ENCODE results near the gene MAGI1. TPM values are rescaled to one million over a fixed set of nuclear protein-coding genes. Genes with fewer than 3 reads are reported as not detected.

The MAGI1 gene
- polyA plus RNA-seq, 2 donors: 6.0 to 10.6 TPM

GRCh38 chr3:65493371-65493882, 545.3 kb downstream of the MAGI1 start:
- no peaks in the 10 kb centered on the region for H3K4me1 ChIP-seq (ENCODE audit: control insufficient read depth in 2 of 2, insufficient read depth in 2 of 2, low read length in 1 of 2)
- 81 to 82% methylated on average over 8 of the region's 8 CpGs for WGBS, 2 donors
- no peaks in the 10 kb centered on the region for H3K9me3 ChIP-seq (ENCODE audit: control insufficient read depth in 2 of 2, insufficient read depth in 1 of 2, low read depth in 1 of 2, low read length in 1 of 2)
- H3K27ac ChIP-seq (ENCODE audit: low read depth in 2 of 2, low read length in 1 of 2): peak overlapping the region in 1 of 2 donors; percentile 57
- peak overlapping the region in 1 of 2 donors; percentile 22 for H3K4me3 ChIP-seq (ENCODE audit: low read depth in 1 of 2, low read length in 2 of 2)
- no peaks in the 10 kb centered on the region for H3K27me3 ChIP-seq (ENCODE audit: control insufficient read depth in 1 of 2, insufficient read depth in 2 of 2, low read length in 2 of 2)
- H3K36me3 ChIP-seq (ENCODE audit: control insufficient read depth in 2 of 2, insufficient read depth in 2 of 2, low read length in 1 of 2): no peaks in the 10 kb centered on the region

GRCh38 chr3:65492249-65492648, 546.5 kb downstream of the MAGI1 start:
- H3K4me3 ChIP-seq (ENCODE audit: low read depth in 1 of 2, low read length in 2 of 2): no peak overlapping the region
- WGBS, 2 donors: 83 to 84% methylated on average over 2 of the region's 2 CpGs
- no peaks in the 10 kb centered on the region for H3K4me1 ChIP-seq (ENCODE audit: control insufficient read depth in 2 of 2, insufficient read depth in 2 of 2, low read length in 1 of 2)
- no peaks in the 10 kb centered on the region for H3K9me3 ChIP-seq (ENCODE audit: control insufficient read depth in 2 of 2, insufficient read depth in 1 of 2, low read depth in 1 of 2, low read length in 1 of 2)
- no peaks in the 10 kb centered on the region for H3K27me3 ChIP-seq (ENCODE audit: control insufficient read depth in 1 of 2, insufficient read depth in 2 of 2, low read length in 2 of 2)
- H3K27ac ChIP-seq (ENCODE audit: low read depth in 2 of 2, low read length in 1 of 2): no peak overlapping the region
- H3K36me3 ChIP-seq (ENCODE audit: control insufficient read depth in 2 of 2, insufficient read depth in 2 of 2, low read length in 1 of 2): no peaks in the 10 kb centered on the region

GRCh38 chr3:65490114-65490513, 548.6 kb downstream of the MAGI1 start:
- 91 to 97% methylated on average over 3 of the region's 3 CpGs for WGBS, 2 donors
- Histone ChIP-seq H3K27me3 (ENCODE audit: control insufficient read depth in 1 of 2, insufficient read depth in 2 of 2, low read length in 2 of 2) (no peaks in the 10 kb centered on the region), H3K4me3 (ENCODE audit: low read depth in 1 of 2, low read length in 2 of 2) (no peak overlapping the region), H3K36me3 (ENCODE audit: control insufficient read depth in 2 of 2, insufficient read depth in 2 of 2, low read length in 1 of 2) (no peaks in the 10 kb centered on the region), H3K27ac (ENCODE audit: low read depth in 2 of 2, low read length in 1 of 2) (no peak overlapping the region), H3K4me1 (ENCODE audit: control insufficient read depth in 2 of 2, insufficient read depth in 2 of 2, low read length in 1 of 2) (no peaks in the 10 kb centered on the region), H3K9me3 (ENCODE audit: control insufficient read depth in 2 of 2, insufficient read depth in 1 of 2, low read depth in 1 of 2, low read length in 1 of 2) (no peaks in the 10 kb centered on the region)

- 93% methylated on average over 2 of the region's 2 CpGs for WGBS, 2 donors
- H3K4me3 ChIP-seq (ENCODE audit: low read depth in 1 of 2, low read length in 2 of 2): no peak overlapping the region
- no peaks in the 10 kb centered on the region for H3K9me3 ChIP-seq (ENCODE audit: control insufficient read depth in 2 of 2, insufficient read depth in 1 of 2, low read depth in 1 of 2, low read length in 1 of 2)
- H3K27me3 ChIP-seq (ENCODE audit: control insufficient read depth in 1 of 2, insufficient read depth in 2 of 2, low read length in 2 of 2): no peaks in the 10 kb centered on the region
- H3K36me3 ChIP-seq (ENCODE audit: control insufficient read depth in 2 of 2, insufficient read depth in 2 of 2, low read length in 1 of 2): no peaks in the 10 kb centered on the region
- H3K27ac ChIP-seq (ENCODE audit: low read depth in 2 of 2, low read length in 1 of 2): no peak overlapping the region
- peaks cover 0 to 3% of the 10 kb centered on the region in 2 donors for H3K4me1 ChIP-seq (ENCODE audit: control insufficient read depth in 2 of 2, insufficient read depth in 2 of 2, low read length in 1 of 2)
These were observed 549.5 kb downstream of the MAGI1 start for GRCh38 chr3:65489253-65489652.

- H3K4me1 ChIP-seq (ENCODE audit: control insufficient read depth in 2 of 2, insufficient read depth in 2 of 2, low read length in 1 of 2): peaks cover 2 to 6% of the 10 kb centered on the region in 2 donors
- 54 to 57% methylated on average over 3 of the region's 3 CpGs for WGBS, 2 donors
- H3K4me3 ChIP-seq (ENCODE audit: low read depth in 1 of 2, low read length in 2 of 2): no peak overlapping the region
- no peaks in the 10 kb centered on the region for H3K9me3 ChIP-seq (ENCODE audit: control insufficient read depth in 2 of 2, insufficient read depth in 1 of 2, low read depth in 1 of 2, low read length in 1 of 2)
- H3K27ac ChIP-seq (ENCODE audit: low read depth in 2 of 2, low read length in 1 of 2): peak overlapping the region in 1 of 2 donors; percentile 27
- no peaks in the 10 kb centered on the region for H3K36me3 ChIP-seq (ENCODE audit: control insufficient read depth in 2 of 2, insufficient read depth in 2 of 2, low read length in 1 of 2)
- no peaks in the 10 kb centered on the region for H3K27me3 ChIP-seq (ENCODE audit: control insufficient read depth in 1 of 2, insufficient read depth in 2 of 2, low read length in 2 of 2)
These were observed 552.8 kb downstream of the MAGI1 start for GRCh38 chr3:65485826-65486469.

GRCh38 chr3:65484964-65485363, 553.8 kb downstream of the MAGI1 start:
- Histone ChIP-seq H3K27ac (ENCODE audit: low read depth in 2 of 2, low read length in 1 of 2) (peak overlapping the region; percentile 79 to 81), H3K4me1 (ENCODE audit: control insufficient read depth in 2 of 2, insufficient read depth in 2 of 2, low read length in 1 of 2) (peaks cover 2 to 6% of the 10 kb centered on the region in 2 donors), H3K9me3 (ENCODE audit: control insufficient read depth in 2 of 2, insufficient read depth in 1 of 2, low read depth in 1 of 2, low read length in 1 of 2) (no peaks in the 10 kb centered on the region), H3K36me3 (ENCODE audit: control insufficient read depth in 2 of 2, insufficient read depth in 2 of 2, low read length in 1 of 2) (no peaks in the 10 kb centered on the region), H3K4me3 (ENCODE audit: low read depth in 1 of 2, low read length in 2 of 2) (no peak overlapping the region), H3K27me3 (ENCODE audit: control insufficient read depth in 1 of 2, insufficient read depth in 2 of 2, low read length in 2 of 2) (no peaks in the 10 kb centered on the region)
- 32 to 46% methylated on average over 3 of the region's 3 CpGs for WGBS, 2 donors

- H3K4me3 ChIP-seq (ENCODE audit: low read depth in 1 of 2, low read length in 2 of 2): no peak overlapping the region
- H3K27ac ChIP-seq (ENCODE audit: low read depth in 2 of 2, low read length in 1 of 2): peak overlapping the region in 1 of 2 donors; percentile 22
- no peaks in the 10 kb centered on the region for H3K27me3 ChIP-seq (ENCODE audit: control insufficient read depth in 1 of 2, insufficient read depth in 2 of 2, low read length in 2 of 2)
- H3K9me3 ChIP-seq (ENCODE audit: control insufficient read depth in 2 of 2, insufficient read depth in 1 of 2, low read depth in 1 of 2, low read length in 1 of 2): no peaks in the 10 kb centered on the region
- H3K36me3 ChIP-seq (ENCODE audit: control insufficient read depth in 2 of 2, insufficient read depth in 2 of 2, low read length in 1 of 2): no peaks in the 10 kb centered on the region
- H3K4me1 ChIP-seq (ENCODE audit: control insufficient read depth in 2 of 2, insufficient read depth in 2 of 2, low read length in 1 of 2): peaks cover 2 to 6% of the 10 kb centered on the region in 2 donors
- WGBS, 2 donors: 16 to 26% methylated on average over 6 of the region's 6 CpGs
These were observed 555.2 kb downstream of the MAGI1 start for GRCh38 chr3:65483480-65483879.

- Histone ChIP-seq H3K4me1 (ENCODE audit: control insufficient read depth in 2 of 2, insufficient read depth in 2 of 2, low read length in 1 of 2) (peaks cover 2 to 6% of the 10 kb centered on the region in 2 donors), H3K27ac (ENCODE audit: low read depth in 2 of 2, low read length in 1 of 2) (peak overlapping the region in 1 of 2 donors; percentile 22), H3K4me3 (ENCODE audit: low read depth in 1 of 2, low read length in 2 of 2) (no peak overlapping the region), H3K36me3 (ENCODE audit: control insufficient read depth in 2 of 2, insufficient read depth in 2 of 2, low read length in 1 of 2) (no peaks in the 10 kb centered on the region), H3K27me3 (ENCODE audit: control insufficient read depth in 1 of 2, insufficient read depth in 2 of 2, low read length in 2 of 2) (no peaks in the 10 kb centered on the region), H3K9me3 (ENCODE audit: control insufficient read depth in 2 of 2, insufficient read depth in 1 of 2, low read depth in 1 of 2, low read length in 1 of 2) (no peaks in the 10 kb centered on the region)
- 20 to 39% methylated on average over 2 of the region's 2 CpGs for WGBS, 2 donors
These were observed 555.7 kb downstream of the MAGI1 start for GRCh38 chr3:65483011-65483410.

GRCh38 chr3:65481085-65481484, 557.6 kb downstream of the MAGI1 start:
- H3K4me3 ChIP-seq (ENCODE audit: low read depth in 1 of 2, low read length in 2 of 2): no peak overlapping the region
- H3K36me3 ChIP-seq (ENCODE audit: control insufficient read depth in 2 of 2, insufficient read depth in 2 of 2, low read length in 1 of 2): no peaks in the 10 kb centered on the region
- H3K4me1 ChIP-seq (ENCODE audit: control insufficient read depth in 2 of 2, insufficient read depth in 2 of 2, low read length in 1 of 2): peaks cover 2 to 6% of the 10 kb centered on the region in 2 donors
- no peak overlapping the region for H3K27ac ChIP-seq (ENCODE audit: low read depth in 2 of 2, low read length in 1 of 2)
- no peaks in the 10 kb centered on the region for H3K27me3 ChIP-seq (ENCODE audit: control insufficient read depth in 1 of 2, insufficient read depth in 2 of 2, low read length in 2 of 2)
- no peaks in the 10 kb centered on the region for H3K9me3 ChIP-seq (ENCODE audit: control insufficient read depth in 2 of 2, insufficient read depth in 1 of 2, low read depth in 1 of 2, low read length in 1 of 2)
- 82 to 89% methylated on average over 4 of the region's 4 CpGs for WGBS, 2 donors

- H3K9me3 ChIP-seq (ENCODE audit: control insufficient read depth in 2 of 2, insufficient read depth in 1 of 2, low read depth in 1 of 2, low read length in 1 of 2): no peaks in the 10 kb centered on the region
These were observed 558.7 kb downstream of the MAGI1 start for GRCh38 chr3:65479990-65480389.

More at GRCh38 chr3:65479990-65480389, 558.7 kb downstream of the MAGI1 start:
- no peaks in the 10 kb centered on the region for H3K36me3 ChIP-seq (ENCODE audit: control insufficient read depth in 2 of 2, insufficient read depth in 2 of 2, low read length in 1 of 2)
- no peaks in the 10 kb centered on the region for H3K27me3 ChIP-seq (ENCODE audit: control insufficient read depth in 1 of 2, insufficient read depth in 2 of 2, low read length in 2 of 2)
- no peak overlapping the region for H3K27ac ChIP-seq (ENCODE audit: low read depth in 2 of 2, low read length in 1 of 2)
- WGBS, 2 donors: 79 to 82% methylated on average over 3 of the region's 3 CpGs
- no peak overlapping the region for H3K4me3 ChIP-seq (ENCODE audit: low read depth in 1 of 2, low read length in 2 of 2)
- peaks cover 2 to 6% of the 10 kb centered on the region in 2 donors for H3K4me1 ChIP-seq (ENCODE audit: control insufficient read depth in 2 of 2, insufficient read depth in 2 of 2, low read length in 1 of 2)
